ENCODE data around the gene PRKCD.

DNA sequence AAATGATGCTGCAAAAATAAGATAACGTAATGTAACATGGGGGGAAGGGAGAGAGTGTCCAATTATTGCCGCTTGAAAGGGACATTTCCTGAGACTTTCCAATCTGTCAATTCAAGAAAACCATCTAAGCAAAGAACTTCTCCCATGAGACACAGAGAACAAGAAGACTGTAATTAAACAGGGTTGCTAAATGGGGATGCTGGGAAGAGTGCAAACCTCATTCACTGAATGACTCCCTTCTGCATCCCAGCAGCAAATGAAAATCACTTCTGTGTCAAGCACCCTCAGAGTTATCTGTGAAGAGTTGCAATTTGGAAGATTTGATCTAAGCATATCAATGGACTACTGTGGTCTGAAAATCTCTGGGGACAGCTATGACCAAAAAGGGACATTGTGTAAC lies 34.4 kb upstream of the PRKCD start:
- TF ChIP-seq, protein P1, sequence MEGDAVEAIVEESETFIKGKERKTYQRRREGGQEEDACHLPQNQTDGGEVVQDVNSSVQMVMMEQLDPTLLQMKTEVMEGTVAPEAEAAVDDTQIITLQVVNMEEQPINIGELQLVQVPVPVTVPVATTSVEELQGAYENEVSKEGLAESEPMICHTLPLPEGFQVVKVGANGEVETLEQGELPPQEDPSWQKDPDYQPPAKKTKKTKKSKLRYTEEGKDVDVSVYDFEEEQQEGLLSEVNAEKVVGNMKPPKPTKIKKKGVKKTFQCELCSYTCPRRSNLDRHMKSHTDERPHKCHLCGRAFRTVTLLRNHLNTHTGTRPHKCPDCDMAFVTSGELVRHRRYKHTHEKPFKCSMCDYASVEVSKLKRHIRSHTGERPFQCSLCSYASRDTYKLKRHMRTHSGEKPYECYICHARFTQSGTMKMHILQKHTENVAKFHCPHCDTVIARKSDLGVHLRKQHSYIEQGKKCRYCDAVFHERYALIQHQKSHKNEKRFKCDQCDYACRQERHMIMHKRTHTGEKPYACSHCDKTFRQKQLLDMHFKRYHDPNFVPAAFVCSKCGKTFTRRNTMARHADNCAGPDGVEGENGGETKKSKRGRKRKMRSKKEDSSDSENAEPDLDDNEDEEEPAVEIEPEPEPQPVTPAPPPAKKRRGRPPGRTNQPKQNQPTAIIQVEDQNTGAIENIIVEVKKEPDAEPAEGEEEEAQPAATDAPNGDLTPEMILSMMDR (conservative IDR thresholded peaks at IDR 0.05; ENCODE audit: low read length): no peak
- TF ChIP-seq EZH2phosphoT487 (IDR thresholded peaks at IDR 0.05; ENCODE audit: borderline replicate concordance, low read depth, low read length): no peak
